Ecto neural progenitor cell (in vitro differentiated cells): ENCODE measurements around the gene KATNBL1.
"Not testable (repeated sequence)": the region's sequence is repeated elsewhere in the genome, so short reads cannot be mapped to it uniquely, and the experiment has no call there.

Source experiments
- DNase-seq: peaks from one replicate; pipeline ENCODE4 v3.0.0-alpha.2; 2018; ENCODE audit warnings: low spot score

Gene KATNBL1

GRCh38 chr15:34193272-34193671 lies 16.6 kb downstream of the KATNBL1 start:
- DNase-seq: not testable (repeated sequence)

- no peak for DNase-seq
Observed at GRCh38 chr15:34188711-34189110, 21.2 kb downstream of the KATNBL1 start.

- no peak for DNase-seq
Observed at GRCh38 chr15:34185666-34186065, 24.2 kb downstream of the KATNBL1 start.

- DNase-seq: no peak
Observed at GRCh38 chr15:34182942-34183341, 27.0 kb downstream of the KATNBL1 start.

- no peak for DNase-seq
Observed at GRCh38 chr15:34179234-34179633, 30.7 kb downstream of the KATNBL1 start.

GRCh38 chr15:34165987-34166573 lies 43.8 kb downstream of the KATNBL1 start:
- not testable (repeated sequence) for DNase-seq

- DNase-seq: no peak
Observed at GRCh38 chr15:34161329-34161963, 48.5 kb downstream of the KATNBL1 start.

GRCh38 chr15:34160735-34161134 lies 49.2 kb downstream of the KATNBL1 start:
- no peak for DNase-seq

GRCh38 chr15:34158355-34158754 lies 51.5 kb downstream of the KATNBL1 start:
- DNase-seq: no peak

GRCh38 chr15:34155859-34156258 lies 54.0 kb downstream of the KATNBL1 start:
- no peak for DNase-seq

GRCh38 chr15:34154725-34155204 lies 55.1 kb downstream of the KATNBL1 start:
- DNase-seq: no peak

- DNase-seq: no peak
Observed at GRCh38 chr15:34147371-34148140, 62.3 kb downstream of the KATNBL1 start.

GRCh38 chr15:34133511-34133910 lies 76.4 kb downstream of the KATNBL1 start:
- no peak for DNase-seq

GRCh38 chr15:34132881-34133280 lies 77.0 kb downstream of the KATNBL1 start:
- DNase-seq: no peak

- no peak for DNase-seq
Observed at GRCh38 chr15:34128898-34129297, 81.0 kb downstream of the KATNBL1 start.

- DNase-seq: no peak
Observed at GRCh38 chr15:34126522-34126921, 83.4 kb downstream of the KATNBL1 start.

GRCh38 chr15:34125945-34126344 lies 84.0 kb downstream of the KATNBL1 start:
- DNase-seq: no peak

- DNase-seq: no peak
Observed at GRCh38 chr15:34124651-34125050, 85.2 kb downstream of the KATNBL1 start.

GRCh38 chr15:34122771-34123183 lies 87.1 kb downstream of the KATNBL1 start:
- no peak for DNase-seq

- DNase-seq: not testable (repeated sequence)
Observed at GRCh38 chr15:34121786-34122185, 88.1 kb downstream of the KATNBL1 start.

GRCh38 chr15:34120420-34120819 lies 89.5 kb downstream of the KATNBL1 start:
- DNase-seq: not testable (repeated sequence)

- no peak for DNase-seq
Observed at GRCh38 chr15:34119291-34119690, 90.6 kb downstream of the KATNBL1 start.

GRCh38 chr15:34116620-34117019 lies 93.3 kb downstream of the KATNBL1 start:
- DNase-seq: no peak
